Inflammatory macrophage treated with lipopolysaccharide for 1 hour (primary cell): ENCODE data around the gene URGCP.
A peak's percentile ranks its signal among the peaks of the same experiment; 100 is the strongest.

Source experiments
- DNase-seq, 2 donors: peaks; one replicate each; pipeline ENCODE4 v3.0.0-alpha.2; 2020 to 2022

URGCP gene

GRCh38 chr7:43906331-43907010 lies at the start of gene URGCP:
Gene URGCP (minus strand): TSS chr7:43906596. CDS start chr7:43906575, 21 bp downstream.
- DNase-seq: peak; percentile 15 to 41

DNA sequence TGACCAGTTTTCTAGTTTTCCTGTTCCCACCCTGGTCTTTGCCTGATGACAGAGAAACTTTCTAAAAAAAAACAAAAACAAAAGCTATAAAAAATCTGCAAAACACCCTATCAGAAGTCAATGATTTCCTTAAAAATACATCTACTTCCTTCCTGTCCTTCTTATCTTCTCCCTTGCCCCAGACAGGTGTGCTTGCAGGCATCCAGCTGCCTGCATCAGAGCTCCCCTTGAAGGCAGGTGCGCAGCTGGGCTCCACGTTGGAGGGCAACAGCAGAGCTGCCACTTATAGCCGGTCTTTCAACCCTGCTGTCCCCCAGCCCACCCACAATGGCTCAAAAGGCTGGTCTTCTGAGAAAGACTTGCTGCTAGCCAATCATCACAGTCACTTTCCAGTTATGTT lies 49.6 kb upstream of the URGCP start:
- no peak for DNase-seq

- DNase-seq: peak; percentile 1 to 6
Observed at GRCh38 chr7:43954524-43955228, 48.3 kb upstream of the URGCP start.

GRCh38 chr7:43953071-43953470 lies 46.7 kb upstream of the URGCP start:
- no peak for DNase-seq

- no peak for DNase-seq
Observed at GRCh38 chr7:43952028-43952427, 45.6 kb upstream of the URGCP start.

- no peak for DNase-seq
Observed at GRCh38 chr7:43944286-43944685, 37.9 kb upstream of the URGCP start.

DNA sequence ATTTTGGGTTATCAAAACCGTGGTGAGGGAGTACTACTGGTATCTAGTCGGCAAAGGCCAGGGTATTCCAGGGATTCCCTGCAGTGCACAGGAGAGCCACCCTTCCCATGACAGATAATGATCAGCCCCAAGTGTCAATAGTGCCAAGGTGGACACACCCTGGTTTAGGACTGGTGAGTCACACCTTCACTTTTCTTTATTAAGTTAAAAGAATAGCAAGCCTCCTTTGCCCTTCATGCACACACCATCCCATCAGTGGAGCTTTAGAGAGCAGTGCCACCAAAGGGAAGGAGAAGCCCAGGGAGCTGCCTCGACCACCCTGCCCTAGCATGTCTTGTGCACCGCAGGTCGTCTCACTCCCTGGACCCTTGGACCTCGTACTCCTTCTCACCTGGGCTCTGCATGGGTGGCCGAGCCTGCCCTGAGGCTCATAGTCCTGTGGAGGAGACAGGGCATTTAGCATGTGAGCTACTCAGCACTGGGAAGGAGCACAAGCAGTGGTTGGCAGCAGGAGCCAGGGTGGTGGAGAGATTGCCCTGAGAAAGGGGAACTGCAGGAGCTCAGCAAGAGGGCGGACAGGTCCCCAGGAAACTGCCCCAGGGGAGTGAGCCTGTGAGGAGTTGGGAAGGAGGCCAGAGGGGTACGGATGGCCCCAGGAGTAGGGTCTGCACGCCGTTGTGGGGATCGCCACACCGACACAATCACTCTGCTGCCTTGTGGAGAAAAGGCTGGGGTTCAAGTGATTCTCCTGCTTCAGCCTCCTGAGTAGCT lies 37.2 kb upstream of the URGCP start:
- DNase-seq: no peak

GRCh38 chr7:43942997-43943396 lies 36.6 kb upstream of the URGCP start:
- DNase-seq: no peak

DNA sequence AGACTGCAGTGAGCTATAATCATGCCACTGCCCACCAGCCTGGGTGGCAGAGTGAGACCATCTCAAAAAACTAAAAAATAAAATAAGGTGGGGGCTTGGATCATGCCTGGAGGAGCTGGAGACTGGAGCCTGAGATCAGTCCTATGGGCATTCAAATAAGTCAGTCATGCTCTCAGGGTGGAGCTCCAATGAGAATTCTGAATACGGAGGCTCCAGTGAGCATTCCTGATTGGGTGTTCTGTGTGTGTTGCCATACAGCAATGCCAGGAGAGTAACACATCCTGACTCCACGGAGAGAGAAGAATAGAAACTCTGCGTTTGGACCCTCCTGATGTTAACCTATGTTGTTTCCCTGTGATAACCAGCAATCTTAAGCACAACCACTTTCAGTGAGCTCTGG lies 35.9 kb upstream of the URGCP start:
- no peak for DNase-seq

DNA sequence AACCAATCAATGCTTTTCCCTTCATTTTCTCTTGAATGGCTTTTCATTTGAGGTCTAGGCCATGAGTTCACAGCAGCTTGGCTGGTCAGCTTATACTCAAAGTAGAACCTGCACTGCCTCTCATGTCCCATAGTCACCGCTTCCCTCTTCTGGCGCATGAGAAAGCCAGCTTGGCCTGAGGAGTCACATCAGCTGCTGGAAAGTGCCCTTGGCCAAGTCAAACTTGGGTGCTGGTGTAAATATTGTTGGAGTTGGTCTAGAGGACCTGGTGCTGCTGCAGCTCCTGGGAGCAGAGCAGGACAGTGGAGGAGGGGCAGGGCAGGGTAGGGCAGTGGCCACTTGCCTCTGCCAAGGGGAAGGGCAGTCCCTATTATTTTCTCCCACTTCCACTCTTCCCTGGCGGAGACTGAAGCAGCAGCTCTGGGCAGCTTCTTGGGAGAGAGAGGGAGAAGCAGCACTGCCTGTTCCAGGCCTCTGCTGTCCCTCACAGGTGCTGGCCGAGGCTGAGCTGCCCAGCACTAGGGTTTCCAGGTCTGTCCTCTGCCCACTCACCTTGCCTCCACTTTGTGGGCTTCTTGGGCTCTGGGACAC lies 32.6 kb upstream of the URGCP start:
- DNase-seq: no peak

DNA sequence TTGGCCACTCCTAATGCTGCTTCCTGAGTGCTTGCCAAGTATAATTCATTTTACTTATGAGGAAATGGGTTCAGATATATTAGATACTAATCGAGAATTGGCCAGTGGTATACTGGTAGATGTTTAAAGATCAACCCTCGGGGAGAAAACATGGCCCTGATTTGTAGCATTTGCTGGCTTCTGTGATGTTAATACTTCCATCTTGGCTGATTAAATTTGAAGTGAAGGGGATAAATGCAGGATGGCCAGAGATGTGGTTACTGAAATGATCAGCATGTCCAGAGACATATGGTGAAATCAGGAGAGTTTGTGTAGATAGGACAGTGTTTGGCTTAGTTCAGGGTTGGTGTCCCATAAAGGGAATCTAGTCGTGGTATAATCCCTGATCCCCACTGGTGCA lies 31.0 kb upstream of the URGCP start:
- DNase-seq: no peak

- DNase-seq: no peak
Observed at GRCh38 chr7:43933902-43934560, 27.6 kb upstream of the URGCP start.

DNA sequence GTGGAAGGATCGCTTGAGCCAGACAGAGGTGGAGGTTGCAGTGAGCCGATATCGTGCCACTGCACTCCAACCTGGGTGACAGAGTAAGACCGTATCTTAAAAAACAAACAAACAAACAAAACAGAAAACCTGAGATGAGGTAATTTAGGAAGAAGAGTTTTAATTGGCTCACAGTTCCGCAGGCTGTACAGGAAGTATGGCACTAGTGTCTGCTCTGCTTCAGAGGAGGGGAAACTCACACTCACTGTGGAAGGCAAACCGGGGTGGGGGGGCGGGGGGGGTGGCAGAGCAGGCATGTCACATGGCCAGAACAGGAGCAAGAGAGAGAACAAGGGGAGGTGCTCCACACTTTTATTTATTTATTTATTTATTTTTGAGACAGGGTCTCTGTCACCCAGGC lies 24.9 kb upstream of the URGCP start:
- no peak for DNase-seq

DNA sequence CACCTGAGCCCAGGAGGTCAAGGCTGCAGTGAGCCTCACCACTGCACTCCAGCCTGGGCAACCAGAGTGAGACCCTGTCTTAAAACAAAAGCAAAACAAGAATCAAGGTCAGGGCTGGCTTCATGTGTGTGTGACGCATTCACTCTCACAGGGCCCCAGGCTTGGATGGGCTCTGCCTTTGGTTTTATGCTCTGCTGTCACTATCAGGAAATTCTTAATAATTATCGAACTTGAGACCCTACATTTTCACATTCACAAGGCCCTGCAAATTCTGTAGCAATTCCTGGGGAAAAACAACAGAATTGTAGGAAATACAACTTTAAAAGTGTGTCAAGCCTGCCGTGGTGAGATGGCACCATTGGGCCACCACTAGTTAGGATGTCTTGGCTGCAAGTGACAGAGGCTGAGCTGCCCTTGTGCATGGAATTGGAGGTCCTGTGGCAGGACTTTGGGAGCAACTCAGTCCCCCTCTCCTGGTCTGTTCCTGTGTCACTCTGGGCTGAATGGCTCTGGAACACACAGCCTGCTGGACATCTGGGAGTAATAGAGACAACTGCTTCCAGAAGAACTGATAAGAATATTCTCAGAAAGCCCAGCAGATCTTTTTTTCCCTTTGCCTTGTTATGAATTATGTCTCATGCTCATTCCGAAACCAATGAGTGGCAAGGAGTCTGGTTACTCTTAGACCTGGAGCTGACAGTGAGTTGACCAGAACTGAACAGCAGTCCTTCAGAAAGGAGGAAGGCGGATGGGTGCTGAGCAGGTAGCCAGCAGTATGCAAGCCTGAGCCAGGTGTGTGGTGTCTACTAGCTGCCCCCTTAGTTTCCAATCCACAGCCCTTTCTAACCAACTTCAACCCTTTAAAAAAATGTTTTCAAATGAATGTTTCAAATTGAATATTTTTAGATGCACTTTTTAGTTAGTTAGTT lies 23.4 kb upstream of the URGCP start:
- DNase-seq: no peak

DNA sequence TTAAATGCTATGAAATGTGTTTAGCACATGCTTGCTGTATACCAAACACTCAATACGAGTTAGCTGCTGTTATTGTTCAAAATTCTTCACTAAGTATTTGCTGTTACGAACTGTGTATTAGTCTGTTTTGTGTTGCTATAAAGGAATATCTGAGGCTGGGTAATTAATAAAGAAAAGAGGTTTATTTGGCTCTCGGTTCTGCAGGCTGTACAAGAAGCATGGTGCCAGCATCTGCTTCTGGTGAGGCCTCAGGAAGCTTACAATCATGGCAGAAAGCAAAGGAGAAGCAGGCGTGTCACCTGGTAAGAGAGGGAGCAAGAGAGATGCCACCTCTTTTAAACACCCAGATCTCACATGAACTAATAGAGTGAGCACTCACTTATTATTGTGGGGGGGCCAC lies 21.4 kb upstream of the URGCP start:
- no peak for DNase-seq

- DNase-seq: no peak
Observed at GRCh38 chr7:43926798-43927123, 20.4 kb upstream of the URGCP start.

DNA sequence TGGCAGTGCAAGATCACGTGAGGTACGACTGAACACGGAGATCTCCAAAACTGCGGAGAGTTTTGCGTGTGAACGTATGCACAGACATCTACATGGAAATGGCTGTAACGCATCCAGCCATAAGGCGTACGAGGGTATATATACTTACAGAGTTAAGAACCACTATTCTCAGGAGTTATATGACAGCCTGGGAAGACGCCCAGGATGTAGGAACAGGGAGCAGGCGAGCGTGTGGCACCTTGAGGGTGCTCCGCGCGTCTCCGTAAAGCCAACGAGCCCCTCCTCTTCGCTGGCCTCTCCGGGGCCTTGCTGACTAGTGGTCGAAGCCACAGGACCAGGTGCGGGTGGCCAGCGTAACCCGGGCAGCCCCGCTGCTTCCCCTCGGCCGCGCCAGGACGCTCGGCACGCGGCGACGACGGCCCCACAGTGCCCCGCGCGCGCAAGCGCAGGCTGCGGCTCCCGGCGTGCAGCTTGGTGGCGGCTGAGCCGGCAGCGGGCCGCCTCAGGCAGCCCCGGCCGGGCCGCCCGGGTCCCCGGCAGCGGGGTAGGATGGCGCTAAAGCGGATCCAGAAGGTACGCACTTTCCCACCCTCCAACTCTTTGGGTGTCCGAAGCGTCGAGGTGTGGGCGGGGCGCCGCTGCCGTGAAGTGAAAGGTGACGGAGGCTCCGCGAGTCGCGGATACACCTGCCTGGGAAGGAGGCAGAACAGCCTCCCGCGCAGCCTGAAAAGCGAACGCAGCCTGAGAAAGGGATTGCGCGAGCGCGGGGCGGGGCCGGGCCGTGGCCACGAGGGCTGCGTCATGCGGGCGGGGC lies 19.8 kb upstream of the URGCP start, which contains the start of gene UBE2D4:
Gene UBE2D4 (plus strand): TSS at position 453 of the 814 bp plus-strand sequence. CDS start 97 bp downstream, at position 550.
- peak; percentile 64 to 83 for DNase-seq

- DNase-seq: no peak
Observed at GRCh38 chr7:43922726-43923125, 16.3 kb upstream of the URGCP start.

DNA sequence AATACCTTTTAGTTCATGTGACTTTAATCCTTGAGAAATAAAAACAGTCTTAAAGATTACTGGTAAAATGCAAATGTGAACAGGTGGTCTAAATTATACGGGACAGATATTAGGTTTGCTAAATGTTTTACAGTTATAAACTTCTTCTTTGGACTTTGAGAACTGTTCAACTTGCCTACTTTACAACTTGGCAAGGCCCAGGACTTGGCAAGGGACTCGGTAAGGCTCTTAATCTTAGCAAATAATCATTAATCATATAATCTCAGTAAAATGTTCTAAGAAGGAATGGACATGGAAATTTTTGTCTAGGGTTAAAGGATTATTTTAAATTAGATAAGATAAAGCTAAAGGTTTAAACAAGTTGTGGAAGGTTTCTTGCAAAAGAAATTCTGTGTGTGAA lies 15.0 kb upstream of the URGCP start:
- no peak for DNase-seq

DNA sequence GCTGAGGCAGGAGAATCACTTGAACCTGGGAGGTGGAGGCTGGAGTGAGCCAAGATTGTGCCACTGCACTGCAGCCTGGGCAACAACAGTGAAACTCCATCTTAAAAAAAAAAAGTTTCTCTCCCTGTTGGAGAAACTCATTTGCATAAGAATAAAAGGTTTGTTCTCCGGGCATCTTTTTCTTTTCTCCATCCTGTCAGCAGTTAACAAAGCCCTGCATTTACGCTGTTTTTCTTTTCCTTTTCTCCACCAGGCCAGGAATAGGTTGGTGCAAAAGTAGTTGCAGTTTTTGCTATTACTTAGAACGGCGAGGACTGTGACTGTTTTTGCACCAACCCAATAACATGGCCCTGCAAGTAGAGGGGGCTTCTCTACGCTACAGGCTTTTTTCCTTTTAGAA lies 9.5 kb upstream of the URGCP start:
- DNase-seq: no peak

DNA sequence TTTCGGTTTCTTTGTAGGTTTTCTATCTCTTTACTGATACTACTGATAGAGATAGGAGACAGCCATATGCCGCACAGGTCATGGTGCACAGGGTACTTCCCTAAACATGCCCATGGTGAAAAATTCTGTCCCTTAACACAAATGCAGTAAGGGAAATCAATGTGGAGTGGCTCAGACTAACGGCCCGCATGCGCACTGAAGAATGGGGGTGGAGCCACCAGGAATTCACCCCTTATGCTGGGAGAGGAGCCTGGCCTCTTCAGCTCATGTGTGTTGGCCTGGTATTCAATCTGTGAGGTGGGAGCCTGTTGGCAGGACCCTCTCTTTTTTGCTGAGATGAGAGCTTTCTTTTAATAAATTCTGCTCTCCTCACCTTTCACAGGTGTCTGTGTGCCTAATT lies 8.4 kb upstream of the URGCP start:
- no peak for DNase-seq
